ENCODE data around the gene ATAD3A. TPM values are rescaled to one million over a fixed set of nuclear protein-coding genes. Genes with fewer than 3 reads are reported as not detected.
"Not testable (repeated sequence)": the region's sequence is repeated elsewhere in the genome, so short reads cannot be mapped to it uniquely, and the experiment has no call there.

The ATAD3A gene
- total RNA-seq, 1 experiment from 2014 or later = 55.8 TPM

DNA sequence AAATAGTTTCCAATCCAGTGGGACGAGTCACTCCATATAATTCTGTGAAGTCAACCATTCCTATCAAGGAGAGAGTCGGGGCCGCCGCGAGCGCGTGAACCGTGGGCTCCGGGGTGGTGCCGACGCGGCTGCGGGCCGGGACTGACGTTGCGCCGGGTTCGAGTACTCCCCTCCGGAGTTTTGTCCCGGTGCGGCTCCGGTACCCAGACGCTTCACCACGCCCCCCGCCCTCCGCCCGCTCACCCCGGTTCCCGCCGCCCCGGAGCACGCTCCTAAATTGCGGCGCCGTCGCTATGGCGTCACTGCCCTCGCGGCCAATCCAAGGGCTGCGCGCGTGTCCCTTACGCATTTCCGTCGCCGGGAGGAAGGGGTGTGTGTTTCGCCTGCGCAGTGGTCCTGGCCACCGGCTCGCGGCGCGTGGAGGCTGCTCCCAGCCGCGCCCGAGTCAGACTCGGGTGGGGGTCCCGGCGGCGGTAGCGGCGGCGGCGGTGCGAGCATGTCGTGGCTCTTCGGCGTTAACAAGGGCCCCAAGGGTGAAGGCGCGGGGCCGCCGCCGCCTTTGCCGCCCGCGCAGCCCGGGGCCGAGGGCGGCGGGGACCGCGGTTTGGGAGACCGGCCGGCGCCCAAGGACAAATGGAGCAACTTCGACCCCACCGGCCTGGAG lies 40.4 kb upstream of the ATAD3A start, which contains the start of gene ATAD3B:
TSS of gene ATAD3B (plus strand) at position 377 of the 664 bp plus-strand sequence. CDS start at position 497, 120 bp downstream.
- TF ChIP-seq, protein P1, sequence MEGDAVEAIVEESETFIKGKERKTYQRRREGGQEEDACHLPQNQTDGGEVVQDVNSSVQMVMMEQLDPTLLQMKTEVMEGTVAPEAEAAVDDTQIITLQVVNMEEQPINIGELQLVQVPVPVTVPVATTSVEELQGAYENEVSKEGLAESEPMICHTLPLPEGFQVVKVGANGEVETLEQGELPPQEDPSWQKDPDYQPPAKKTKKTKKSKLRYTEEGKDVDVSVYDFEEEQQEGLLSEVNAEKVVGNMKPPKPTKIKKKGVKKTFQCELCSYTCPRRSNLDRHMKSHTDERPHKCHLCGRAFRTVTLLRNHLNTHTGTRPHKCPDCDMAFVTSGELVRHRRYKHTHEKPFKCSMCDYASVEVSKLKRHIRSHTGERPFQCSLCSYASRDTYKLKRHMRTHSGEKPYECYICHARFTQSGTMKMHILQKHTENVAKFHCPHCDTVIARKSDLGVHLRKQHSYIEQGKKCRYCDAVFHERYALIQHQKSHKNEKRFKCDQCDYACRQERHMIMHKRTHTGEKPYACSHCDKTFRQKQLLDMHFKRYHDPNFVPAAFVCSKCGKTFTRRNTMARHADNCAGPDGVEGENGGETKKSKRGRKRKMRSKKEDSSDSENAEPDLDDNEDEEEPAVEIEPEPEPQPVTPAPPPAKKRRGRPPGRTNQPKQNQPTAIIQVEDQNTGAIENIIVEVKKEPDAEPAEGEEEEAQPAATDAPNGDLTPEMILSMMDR (conservative IDR thresholded peaks at IDR 0.05) = no peak
- no peak within 1 kb of the TSS for H4K8ac ChIP-seq (replicated peaks; ENCODE audit: insufficient read length, low read depth, low read length)
- H3K27ac Mint-ChIP-seq = peak within 1 kb of the TSS; percentile 76 to 96 (median 93)
- no peak within 1 kb of the TSS for H3K56ac ChIP-seq (ENCODE audit: insufficient read length, low read depth, low read length)
- no peaks in the 10 kb centered on the region for H3K9me3 Mint-ChIP-seq
- no peak within 1 kb of the TSS for H2BK15ac ChIP-seq (ENCODE audit: low read depth, low read length)
- no peak within 1 kb of the TSS for H4K91ac ChIP-seq (ENCODE audit: insufficient read length, low read depth, low read length)
- peaks cover 9% of the 10 kb centered on the region for H3K23me2 ChIP-seq (ENCODE audit: insufficient read length, low read depth, low read length, poor library complexity, severe bottlenecking)
- no peaks in the 10 kb centered on the region for H4K20me1 ChIP-seq (ENCODE audit: control insufficient read depth, insufficient read depth, insufficient read length)
- H3K9ac ChIP-seq (ENCODE audit: extremely low read depth, insufficient read length, low read length) = peak within 1 kb of the TSS; percentile 73
- peak within 1 kb of the TSS; percentile 92 for H3K4me2 ChIP-seq (ENCODE audit: insufficient read depth, insufficient read length, low read length)
- H3K27me3 ChIP-seq (ENCODE audit: insufficient read depth, low read length) = no peaks in the 10 kb centered on the region
- H3K4me3 Mint-ChIP-seq = peak within 1 kb of the TSS; percentile 82 to 95
- no peak within 1 kb of the TSS for H2AK5ac ChIP-seq (ENCODE audit: insufficient read length, low read length)
- peak within 1 kb of the TSS; percentile 23 for H3K27ac ChIP-seq (ENCODE audit: insufficient read length, low read depth, low read length)
- H2AFZ ChIP-seq (ENCODE audit: low read length) = no peak within 1 kb of the TSS
- no peaks in the 10 kb centered on the region for H3K4me1 ChIP-seq (ENCODE audit: insufficient read depth, low read length)
- H3K23ac ChIP-seq (ENCODE audit: insufficient read length, low read depth, low read length) = no peak within 1 kb of the TSS
- H3K79me1 ChIP-seq (ENCODE audit: insufficient read depth, low read depth, low read length, poor library complexity, severe bottlenecking) = peaks cover under 1% of the 10 kb centered on the region
- DNase-seq = peak; percentile 90
- peaks cover 1 to 10% (median 1%) of the 10 kb centered on the region in 3 experiments; a peak in 5 of 7 replicates for H3K36me3 Mint-ChIP-seq (ENCODE audit: insufficient read depth in 1 of 3, low read depth in 3 of 3)
- H3K18ac ChIP-seq (ENCODE audit: insufficient read length, low read depth, low read length) = no peak within 1 kb of the TSS
- H2BK5ac ChIP-seq (ENCODE audit: insufficient read length, low read length) = no peak within 1 kb of the TSS
- H3K9me3 ChIP-seq (ENCODE audit: control insufficient read depth, low read depth, low read length) = no peaks in the 10 kb centered on the region
- no peak within 1 kb of the TSS for H3T11ph ChIP-seq (ENCODE audit: low read length)
- no peak within 1 kb of the TSS for H2BK20ac ChIP-seq (ENCODE audit: low read depth, low read length, poor library complexity, severe bottlenecking)
- no peak within 1 kb of the TSS for H3K4ac ChIP-seq (ENCODE audit: low read depth, low read length)
- WGBS (ENCODE audit: extremely low coverage, insufficient read length, low lambda C conversion rate) = no CpG with 5 or more reads among the region's 87 CpGs
- H4K5ac ChIP-seq (ENCODE audit: insufficient read length, low read depth, low read length) = no peak within 1 kb of the TSS
- no peaks in the 10 kb centered on the region for H3K27me3 Mint-ChIP-seq (ENCODE audit: low read depth)
- H2BK12ac ChIP-seq (ENCODE audit: insufficient read length, low read depth, low read length) = no peak within 1 kb of the TSS
- no peak within 1 kb of the TSS for H3K14ac ChIP-seq (ENCODE audit: insufficient read depth, low read length)
- peaks cover 8% of the 10 kb centered on the region; the same call in 1 of the 2 replicates for H3K79me2 ChIP-seq (ENCODE audit: insufficient read depth, low read length)
- no peak within 1 kb of the TSS for H2BK120ac ChIP-seq (ENCODE audit: low read depth, low read length, poor library complexity, severe bottlenecking)
- peaks cover 13 to 14% of the 10 kb centered on the region in 2 experiments for H3K4me1 Mint-ChIP-seq

DNA sequence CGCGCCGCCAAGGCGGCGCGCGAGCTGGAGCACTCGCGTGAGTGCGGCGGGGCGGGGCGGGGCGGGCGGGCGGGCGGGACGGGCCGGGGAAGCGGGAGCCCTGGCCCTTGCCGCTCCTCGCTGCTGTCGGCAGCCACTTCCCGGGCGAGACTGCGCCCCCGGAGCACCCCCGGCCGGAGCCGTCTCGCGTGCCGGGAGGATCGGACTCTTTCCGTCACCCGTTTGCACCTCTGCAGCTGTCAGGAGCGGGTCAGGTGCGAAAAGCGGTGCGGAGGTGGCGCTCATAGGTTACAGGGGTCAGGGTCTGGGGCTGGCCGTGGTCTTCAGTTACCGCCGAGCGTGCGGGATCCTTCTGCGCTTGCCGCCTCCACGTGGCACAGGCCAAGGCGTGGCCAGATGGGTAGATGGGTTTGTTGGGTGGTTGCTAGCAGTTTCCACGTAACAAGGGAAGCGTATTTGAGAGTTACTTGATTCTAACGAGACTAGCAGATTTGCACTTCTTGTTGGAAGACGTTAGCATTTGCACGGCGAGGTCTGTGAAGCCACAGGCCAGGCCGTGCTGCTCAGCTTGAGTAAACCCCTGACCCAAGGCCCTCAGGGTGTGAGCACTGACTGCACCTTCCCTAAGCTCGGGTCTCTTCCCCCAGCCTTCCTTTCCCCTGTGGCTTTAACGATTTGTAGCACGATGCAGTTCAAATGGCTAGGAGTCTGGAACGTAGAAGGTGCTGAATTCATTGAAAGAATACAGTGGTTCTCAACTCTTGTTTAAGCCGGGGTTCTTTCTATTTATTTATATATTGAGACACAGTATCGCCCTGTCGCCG lies 39.7 kb upstream of the ATAD3A start:
- not testable (repeated sequence) for H2AFZ ChIP-seq (ENCODE audit: low read length); H4K20me1 ChIP-seq (ENCODE audit: control insufficient read depth, insufficient read depth, insufficient read length); H4K5ac ChIP-seq (ENCODE audit: insufficient read length, low read depth, low read length); H3K9me3 ChIP-seq (ENCODE audit: control insufficient read depth, low read depth, low read length); H3K23ac ChIP-seq (ENCODE audit: insufficient read length, low read depth, low read length); H3K79me1 ChIP-seq (ENCODE audit: insufficient read depth, low read depth, low read length, poor library complexity, severe bottlenecking); H3K9me3 Mint-ChIP-seq; H3K23me2 ChIP-seq (ENCODE audit: insufficient read length, low read depth, low read length, poor library complexity, severe bottlenecking); H3T11ph ChIP-seq (ENCODE audit: low read length); H3K79me2 ChIP-seq (ENCODE audit: insufficient read depth, low read length); H3K27me3 ChIP-seq (ENCODE audit: insufficient read depth, low read length); DNase-seq; H3K4me1 ChIP-seq (ENCODE audit: insufficient read depth, low read length); H3K27ac ChIP-seq (ENCODE audit: insufficient read length, low read depth, low read length); H3K18ac ChIP-seq (ENCODE audit: insufficient read length, low read depth, low read length); H4K8ac ChIP-seq (replicated peaks; ENCODE audit: insufficient read length, low read depth, low read length); H2BK12ac ChIP-seq (ENCODE audit: insufficient read length, low read depth, low read length); H3K4ac ChIP-seq (ENCODE audit: low read depth, low read length); H2BK15ac ChIP-seq (ENCODE audit: low read depth, low read length); H2BK120ac ChIP-seq (ENCODE audit: low read depth, low read length, poor library complexity, severe bottlenecking); H2AK5ac ChIP-seq (ENCODE audit: insufficient read length, low read length); H2BK20ac ChIP-seq (ENCODE audit: low read depth, low read length, poor library complexity, severe bottlenecking); H3K27me3 Mint-ChIP-seq (ENCODE audit: low read depth); H2BK5ac ChIP-seq (ENCODE audit: insufficient read length, low read length); H3K14ac ChIP-seq (ENCODE audit: insufficient read depth, low read length); H4K91ac ChIP-seq (ENCODE audit: insufficient read length, low read depth, low read length); H3K56ac ChIP-seq (ENCODE audit: insufficient read length, low read depth, low read length)
- Mint-ChIP-seq H3K27ac (peak overlapping the region in 1 of 3 experiments; percentile 64; a peak in 1 of 7 replicates), H3K36me3 (ENCODE audit: insufficient read depth in 1 of 3, low read depth in 3 of 3) (peaks cover 3 to 16% (median 8%) of the 10 kb centered on the region in 3 experiments), H3K4me1 (peaks cover 13 to 14% of the 10 kb centered on the region in 2 experiments), H3K4me3 (peak overlapping the region; percentile 79 to 83)
- Histone ChIP-seq H3K9ac (ENCODE audit: extremely low read depth, insufficient read length, low read length) (peak overlapping the region; percentile 65), H3K4me2 (ENCODE audit: insufficient read depth, insufficient read length, low read length) (peak overlapping the region; percentile 92)
- no CpG with 5 or more reads among the region's 65 CpGs for WGBS (ENCODE audit: extremely low coverage, insufficient read length, low lambda C conversion rate)
